ENCODE results near the gene IFNG.

Gene IFNG

DNA sequence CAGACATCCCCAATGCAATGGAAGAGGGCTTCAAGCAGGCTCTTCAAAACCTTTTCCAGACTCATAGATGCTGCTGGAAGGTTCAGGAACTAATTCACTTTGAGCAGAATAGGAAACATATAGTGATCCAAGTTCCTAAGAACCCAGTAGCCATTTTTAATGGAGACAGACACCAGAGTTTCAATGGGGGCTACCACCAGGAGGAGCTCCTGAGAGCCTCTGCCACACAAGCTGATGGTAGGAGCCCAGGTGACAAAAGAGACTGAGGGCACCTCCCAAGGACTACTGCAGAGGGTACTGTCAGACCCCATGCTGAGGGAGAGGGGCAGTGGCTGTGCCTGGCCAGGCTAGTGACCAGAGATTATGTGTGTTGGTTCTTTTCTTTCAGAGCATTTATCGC is 45.9 kb downstream of the IFNG start:
- peak; percentile 63 for DNase-seq

- no peak for DNase-seq
These were observed 47.5 kb downstream of the IFNG start for GRCh38 chr12:68111995-68112394.

DNA sequence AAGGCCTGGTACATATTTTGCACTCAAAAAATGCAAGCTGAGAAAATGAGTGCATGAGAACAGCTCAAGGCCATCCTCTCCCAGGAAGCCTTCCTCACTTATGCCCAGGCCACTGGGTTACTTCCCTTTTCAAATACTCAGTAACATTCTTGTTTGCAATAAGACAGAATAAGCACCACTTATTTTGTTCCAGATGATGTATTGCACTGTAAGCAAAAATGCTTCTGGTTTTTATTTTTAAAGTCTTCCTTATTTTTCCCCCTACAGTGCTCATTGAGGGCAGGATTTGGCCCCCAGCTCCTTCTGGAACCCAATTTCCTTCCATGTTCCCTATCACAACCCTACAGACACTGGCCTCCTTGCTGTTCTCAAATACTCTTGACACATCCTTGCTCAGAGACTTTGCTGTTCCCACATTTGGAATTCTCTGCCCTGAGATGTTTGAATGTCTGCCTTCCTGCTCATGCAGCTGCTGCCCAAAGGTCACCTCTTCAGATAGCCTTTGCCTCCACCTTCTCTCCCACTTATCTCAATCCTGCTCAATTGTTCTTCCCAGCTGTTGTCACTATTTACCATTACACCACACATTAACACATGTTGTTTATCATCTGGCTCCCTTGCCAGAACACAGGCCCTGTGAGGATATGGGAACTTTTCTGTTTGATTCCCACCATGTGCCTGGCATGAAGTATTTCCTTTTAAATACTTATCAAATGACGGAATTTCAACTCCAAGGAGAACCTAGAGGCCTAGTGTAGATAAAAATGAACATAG is 49.9 kb downstream of the IFNG start:
- DNase-seq: no peak

DNA sequence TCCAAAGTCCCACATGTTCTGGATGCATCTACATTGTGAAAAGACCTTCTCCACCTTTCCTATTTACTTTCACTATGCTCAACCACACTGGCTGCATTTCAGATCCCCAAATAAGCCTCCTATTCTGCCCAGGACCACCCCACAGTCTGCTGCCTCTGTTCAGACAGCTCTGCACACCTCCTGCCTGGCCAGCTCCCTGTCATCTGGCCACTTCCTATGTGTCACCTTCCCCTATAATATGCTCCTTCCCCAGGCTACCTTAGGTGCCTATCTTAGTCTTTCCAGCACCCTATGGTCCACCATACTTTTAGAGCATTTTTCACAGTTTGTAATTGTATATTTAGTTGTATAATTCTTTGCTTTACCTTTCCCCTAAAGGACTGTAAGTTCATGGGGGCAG is 50.5 kb downstream of the IFNG start:
- no peak for DNase-seq

DNA sequence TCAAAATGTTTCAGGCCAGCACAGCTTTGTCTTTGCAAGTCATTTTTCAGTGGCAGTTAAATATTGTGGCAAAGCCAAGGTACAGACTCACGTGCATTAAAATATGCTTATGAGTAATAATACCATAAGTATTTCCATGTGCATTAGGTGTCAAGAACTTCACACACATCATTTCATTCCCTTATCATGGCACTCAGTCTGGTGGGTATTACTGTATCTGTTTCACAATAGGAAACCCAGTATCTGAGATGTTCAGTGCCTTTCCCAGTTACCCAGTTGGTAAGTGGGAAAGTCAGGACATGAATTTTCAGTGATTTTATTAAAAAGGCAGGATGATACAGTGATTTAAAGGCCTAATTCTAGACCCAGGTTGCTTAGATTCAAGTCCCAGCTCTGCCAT is 52.9 kb downstream of the IFNG start:
- DNase-seq: no peak

DNA sequence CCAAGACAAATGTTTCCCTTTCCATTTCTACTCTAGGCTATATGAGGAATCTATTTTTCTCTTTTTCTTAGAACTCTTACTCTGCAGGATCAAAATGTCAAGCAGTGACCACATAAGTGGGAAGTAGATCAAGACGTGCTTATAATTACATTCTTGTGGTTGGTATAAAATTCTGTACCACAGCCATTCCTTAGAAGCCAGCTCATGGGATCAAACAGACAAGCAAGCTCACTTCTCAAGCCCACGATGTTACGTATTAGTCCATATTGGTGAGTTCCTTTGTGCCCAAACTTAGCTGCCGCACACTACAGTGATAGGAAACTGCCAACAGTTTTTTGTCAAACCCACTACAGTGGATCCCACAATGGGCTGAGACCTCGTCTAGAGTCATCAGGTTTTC is 53.4 kb downstream of the IFNG start:
- DNase-seq: no peak
